AG04450 (cell line): Measurements from ENCODE around the gene TRIM31. TPM values are rescaled to one million over a fixed set of nuclear protein-coding genes. Genes with fewer than 3 reads are reported as not detected.

Source experiments
- CTCF ChIA-PET: fragments of 300-600, 350-600 bp; formaldehyde crosslinking; extraction: SDS; loops from one replicate; lab custom pipeline; 2022; ENCODE audit warnings: antibody characterized with exemption, inconsistent platforms; lab: Charles Lee
- POLR2A ChIA-PET: fragments of 350-600 bp; formaldehyde crosslinking; extraction: SDS; loops from one replicate; lab custom pipeline; 2021; ENCODE audit warnings: antibody characterized with exemption, inconsistent platforms; lab: Yijun Ruan, JAX
- DNase-seq: peaks from one replicate; pipeline ENCODE4 v3.0.0-alpha.2; 2011; ENCODE audit warnings: low read depth, low spot score
- H3K27ac ChIP-seq: one replicate; pipeline ENCODE4 v1.5.1; 2012; ENCODE audit warnings: low read depth, low read length, control low read depth
- H3K27me3 ChIP-seq: one replicate; pipeline ENCODE4 v1.6.0; 2012; ENCODE audit warnings: low read length; ENCODE audit not compliant: control insufficient read depth, insufficient read depth
- H3K4me3 ChIP-seq: 2 replicates; pipeline ENCODE4 v1.5.1; 2011; ENCODE audit warnings: mild to moderate bottlenecking, low read depth, low read length, control low read depth
- H3K9me3 ChIP-seq: 2 replicates; pipeline ENCODE4 v1.5.1; 2012; ENCODE audit warnings: low read length; ENCODE audit not compliant: control insufficient read depth, insufficient read depth
- CTCF ChIP-seq: IDR thresholded peaks from 2 replicates; pipeline ENCODE4 v1.5.1; 2011; ENCODE audit warnings: low read depth, low read length, control low read depth, inconsistent platforms
- polyA plus RNA-seq: library from polyadenylated mRNA; depleted of rRNA; stranded (reverse); fragments of >200 nt; gene quantifications from 2 replicates; pipeline ENCODE4 v1.2.3, GENCODE V29; 2011

TRIM31 gene
- polyA plus RNA-seq, 1 experiment = not detected

GRCh38 chr6:30158475-30159040, 45.7 kb upstream of the TRIM31 start:
- CTCF ChIA-PET = no interaction called here
- POLR2A ChIA-PET = no interaction called here
- no peak for TF ChIP-seq CTCF
- Histone ChIP-seq H3K27me3 (peaks cover 9% of the 10 kb centered on the region), H3K4me3 (no peak overlapping the region), H3K9me3 (no peaks in the 10 kb centered on the region; the same call in 1 of the 2 replicates), H3K27ac (no peak overlapping the region)
- no peak for DNase-seq

GRCh38 chr6:30157999-30158398, 45.1 kb upstream of the TRIM31 start:
- no peak for TF ChIP-seq CTCF
- Histone ChIP-seq H3K27ac (no peak overlapping the region), H3K9me3 (no peaks in the 10 kb centered on the region; the same call in 1 of the 2 replicates), H3K27me3 (peaks cover 9% of the 10 kb centered on the region), H3K4me3 (no peak overlapping the region)
- ChIA-PET POLR2A (no interaction called here), CTCF (interaction anchor here (1.4 kb wide), 1 partner anchor 27 kb away, joined by 4 read pairs; no protein-coding TSS in a partner anchor)
- no peak for DNase-seq

- no peak for DNase-seq
- Histone ChIP-seq H3K4me3 (no peak overlapping the region), H3K27ac (no peak overlapping the region), H3K27me3 (peaks cover 9% of the 10 kb centered on the region), H3K9me3 (no peaks in the 10 kb centered on the region; the same call in 1 of the 2 replicates)
- POLR2A ChIA-PET = no interaction called here
- CTCF ChIA-PET = interaction anchor here (1.4 kb wide), 1 partner anchor 26 kb away, joined by 4 read pairs; no protein-coding TSS in a partner anchor
- no peak for TF ChIP-seq CTCF
Observed at GRCh38 chr6:30157581-30157980, 44.7 kb upstream of the TRIM31 start.

- ChIA-PET POLR2A (no interaction called here), CTCF (interaction anchor here (1.4 kb wide), 1 partner anchor 26 kb away, joined by 4 read pairs; no protein-coding TSS in a partner anchor)
- Histone ChIP-seq H3K9me3 (no peaks in the 10 kb centered on the region; the same call in 1 of the 2 replicates), H3K27ac (no peak overlapping the region), H3K27me3 (peaks cover 9% of the 10 kb centered on the region), H3K4me3 (no peak overlapping the region)
- no peak for DNase-seq
- TF ChIP-seq CTCF = no peak
Observed at GRCh38 chr6:30156774-30157173, 43.9 kb upstream of the TRIM31 start.

GRCh38 chr6:30156262-30156599, 43.3 kb upstream of the TRIM31 start:
- DNase-seq = no peak
- peaks cover 9% of the 10 kb centered on the region for H3K27me3 ChIP-seq
- H3K27ac ChIP-seq = no peak overlapping the region
- H3K9me3 ChIP-seq = no peaks in the 10 kb centered on the region; the same call in 1 of the 2 replicates
- TF ChIP-seq CTCF = no peak
- CTCF ChIA-PET = no interaction called here
- POLR2A ChIA-PET = no interaction called here
- H3K4me3 ChIP-seq = no peak overlapping the region
